ENCODE data around the gene CFAP100. TPM values are rescaled to one million over a fixed set of nuclear protein-coding genes. Genes with fewer than 3 reads are reported as not detected.

Gene CFAP100
- total RNA-seq, 1 donor = not detected

DNA sequence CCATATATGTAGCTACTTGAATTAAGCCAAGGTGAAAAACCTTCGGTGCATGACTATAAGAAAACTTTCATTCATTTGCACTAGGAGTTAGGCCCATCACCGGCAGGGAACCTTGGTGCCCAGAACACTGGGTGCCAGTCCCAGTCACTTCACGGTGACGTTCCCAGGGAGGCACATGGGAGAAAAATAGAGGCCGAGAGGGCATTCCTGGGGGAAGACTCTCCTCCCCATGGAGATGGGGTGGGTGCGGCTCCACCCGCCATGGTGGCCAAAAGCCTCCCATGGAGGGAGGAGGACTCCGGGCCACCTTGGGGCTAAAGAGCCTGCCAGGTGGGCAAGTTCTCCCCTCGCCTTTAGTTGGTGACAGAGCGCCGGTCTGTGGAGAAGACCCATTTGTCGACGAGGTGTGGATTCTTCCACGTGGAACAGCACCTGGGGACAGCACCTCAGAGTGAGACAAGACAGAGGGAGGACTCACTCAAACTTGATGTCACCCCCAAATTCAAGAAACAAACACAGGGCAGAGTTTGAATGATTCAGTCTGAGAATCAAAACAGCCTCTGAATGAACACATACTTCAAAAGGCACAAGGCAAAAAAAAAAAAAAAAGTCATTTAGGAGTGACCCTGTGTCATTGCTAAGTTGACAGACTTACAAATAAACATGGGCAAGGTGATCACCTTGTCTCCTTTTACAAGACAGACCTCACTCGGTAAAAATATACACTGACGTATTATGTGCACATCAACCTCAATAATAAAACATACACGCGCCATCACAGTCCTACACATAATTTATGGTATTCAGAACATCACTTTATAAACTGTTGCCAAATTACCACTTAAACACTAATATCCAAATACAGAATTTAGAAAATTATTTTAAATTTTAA is 42.4 kb downstream of the CFAP100 start:
- no peak overlapping the region for H3K4me3 ChIP-seq (ENCODE audit: low read depth, low read length)
- TF ChIP-seq, protein P1, sequence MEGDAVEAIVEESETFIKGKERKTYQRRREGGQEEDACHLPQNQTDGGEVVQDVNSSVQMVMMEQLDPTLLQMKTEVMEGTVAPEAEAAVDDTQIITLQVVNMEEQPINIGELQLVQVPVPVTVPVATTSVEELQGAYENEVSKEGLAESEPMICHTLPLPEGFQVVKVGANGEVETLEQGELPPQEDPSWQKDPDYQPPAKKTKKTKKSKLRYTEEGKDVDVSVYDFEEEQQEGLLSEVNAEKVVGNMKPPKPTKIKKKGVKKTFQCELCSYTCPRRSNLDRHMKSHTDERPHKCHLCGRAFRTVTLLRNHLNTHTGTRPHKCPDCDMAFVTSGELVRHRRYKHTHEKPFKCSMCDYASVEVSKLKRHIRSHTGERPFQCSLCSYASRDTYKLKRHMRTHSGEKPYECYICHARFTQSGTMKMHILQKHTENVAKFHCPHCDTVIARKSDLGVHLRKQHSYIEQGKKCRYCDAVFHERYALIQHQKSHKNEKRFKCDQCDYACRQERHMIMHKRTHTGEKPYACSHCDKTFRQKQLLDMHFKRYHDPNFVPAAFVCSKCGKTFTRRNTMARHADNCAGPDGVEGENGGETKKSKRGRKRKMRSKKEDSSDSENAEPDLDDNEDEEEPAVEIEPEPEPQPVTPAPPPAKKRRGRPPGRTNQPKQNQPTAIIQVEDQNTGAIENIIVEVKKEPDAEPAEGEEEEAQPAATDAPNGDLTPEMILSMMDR (IDR thresholded peaks at IDR 0.05; ENCODE audit: insufficient read depth, low read length) = no peak
- DNase-seq (ENCODE audit: low read depth) = no peak

DNA sequence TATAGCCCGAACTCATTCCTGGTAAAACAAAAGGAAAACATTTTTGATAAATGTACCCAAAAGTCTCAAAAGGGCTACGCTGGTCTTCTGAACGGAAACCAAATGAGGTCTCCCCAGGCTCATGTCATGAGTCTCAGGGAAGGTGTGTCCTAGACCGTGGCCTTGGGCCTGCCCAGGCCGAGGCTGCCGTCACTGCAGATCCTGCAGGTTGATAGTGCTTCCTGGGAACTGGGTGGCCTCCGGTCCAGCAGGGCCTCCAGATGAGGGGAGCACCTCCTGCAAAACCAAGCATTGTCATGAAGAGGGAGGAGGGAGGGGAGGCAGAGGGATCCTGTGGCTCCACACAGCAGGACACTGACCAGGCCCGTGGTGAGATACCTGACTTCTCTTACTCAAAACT is 43.5 kb downstream of the CFAP100 start:
- TF ChIP-seq, protein P1 (IDR thresholded peaks at IDR 0.05; ENCODE audit: insufficient read depth, low read length) = no peak
- no peak for DNase-seq (ENCODE audit: low read depth)

DNA sequence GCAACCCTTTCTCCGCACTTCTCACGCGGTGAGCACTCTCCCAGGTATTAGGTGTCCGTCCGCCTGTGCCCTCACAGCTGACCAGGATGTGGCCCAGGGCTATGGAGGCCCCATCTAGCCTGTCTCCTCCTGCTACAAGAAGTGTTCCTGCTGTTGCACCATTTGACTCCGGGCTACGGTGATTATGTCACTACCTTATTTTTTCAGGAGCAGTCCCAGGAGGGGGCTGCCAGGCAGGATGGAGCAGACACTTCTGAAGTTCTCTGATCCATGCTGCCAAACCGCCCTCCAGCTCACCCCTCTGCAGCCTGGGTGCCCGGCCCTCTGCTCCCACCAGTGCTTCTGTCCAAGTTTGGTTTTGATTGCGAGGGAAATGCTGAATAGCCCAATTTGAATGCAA is 44.0 kb downstream of the CFAP100 start:
- no peak overlapping the region for H3K4me3 ChIP-seq (ENCODE audit: low read depth, low read length)
- TF ChIP-seq, protein P1 (IDR thresholded peaks at IDR 0.05; ENCODE audit: insufficient read depth, low read length) = no peak
- DNase-seq (ENCODE audit: low read depth) = no peak

More for the DNA sequence above, 43.5 kb downstream of the CFAP100 start:
- H3K4me3 ChIP-seq (ENCODE audit: low read depth, low read length) = no peak overlapping the region

DNA sequence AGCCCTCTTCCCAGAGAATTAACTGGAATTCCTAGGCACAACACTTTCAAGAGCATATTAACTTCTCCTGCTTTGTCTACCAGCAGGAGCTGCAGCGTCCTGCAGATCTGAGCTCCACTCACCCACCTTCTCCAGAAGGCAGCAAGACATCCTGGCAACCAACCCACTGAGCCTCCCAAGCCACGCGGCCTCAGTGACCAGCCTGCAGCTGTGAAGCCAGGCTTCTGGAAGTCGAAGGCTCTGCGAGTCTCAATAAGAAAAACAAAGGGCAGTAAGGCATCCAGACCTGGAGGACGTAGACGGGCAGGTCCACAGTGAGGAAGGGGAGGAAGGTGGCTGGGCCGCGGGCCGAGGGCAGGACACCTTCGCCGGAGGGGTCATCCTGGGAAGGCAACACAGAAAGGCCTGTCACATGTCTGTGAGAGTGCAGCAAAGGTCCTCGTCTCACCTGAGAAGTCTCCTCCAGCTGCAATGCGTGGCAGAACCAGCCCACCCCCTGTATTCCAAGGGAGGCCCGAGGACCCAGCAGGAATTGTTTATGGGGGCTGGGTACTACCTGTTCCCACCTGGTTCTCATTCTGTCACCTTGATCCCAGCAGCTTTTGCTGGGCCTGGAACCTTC is 44.7 kb downstream of the CFAP100 start:
- TF ChIP-seq, protein P1 (IDR thresholded peaks at IDR 0.05; ENCODE audit: insufficient read depth, low read length) = no peak
- no peak overlapping the region for H3K4me3 ChIP-seq (ENCODE audit: low read depth, low read length)
- DNase-seq (ENCODE audit: low read depth) = no peak

DNA sequence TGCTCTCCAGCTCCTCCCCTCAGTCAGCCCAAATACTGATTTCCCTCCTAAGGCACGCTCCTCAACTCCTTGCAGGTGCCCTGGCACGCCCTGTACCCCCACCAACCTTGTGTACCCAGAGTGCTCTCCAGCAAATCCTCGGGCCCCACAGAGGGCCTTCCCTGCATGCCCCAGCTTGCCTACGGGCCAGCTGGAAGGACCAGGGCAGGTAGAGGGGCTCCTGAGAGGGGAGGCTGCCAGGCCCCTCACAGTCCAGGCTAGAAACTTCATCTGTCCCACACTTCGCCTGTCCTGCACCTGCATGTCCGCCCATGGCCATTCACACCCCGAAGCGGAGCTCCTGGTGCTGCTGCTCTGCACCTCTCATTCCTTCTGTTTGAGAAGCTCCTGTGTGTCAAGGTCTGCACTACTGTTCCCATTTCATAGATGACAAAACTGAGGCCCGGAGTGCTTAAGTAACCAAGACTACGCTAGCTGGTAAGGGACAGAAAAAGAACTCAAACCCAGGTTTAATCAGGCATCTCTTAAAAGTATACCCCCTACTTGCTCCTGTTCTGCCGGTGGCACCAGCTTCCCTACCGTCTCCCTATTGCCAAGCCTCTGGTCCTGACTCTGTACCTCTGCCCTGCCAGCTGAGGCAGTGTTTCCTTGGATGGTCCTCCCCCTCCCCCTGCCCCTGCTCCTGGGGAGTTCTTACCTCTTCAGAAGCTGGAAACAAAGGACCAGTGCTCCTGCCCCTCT is 45.4 kb downstream of the CFAP100 start:
- TF ChIP-seq, protein P1 (IDR thresholded peaks at IDR 0.05; ENCODE audit: insufficient read depth, low read length) = no peak
- H3K4me3 ChIP-seq (ENCODE audit: low read depth, low read length) = no peak overlapping the region
- DNase-seq (ENCODE audit: low read depth) = no peak

DNA sequence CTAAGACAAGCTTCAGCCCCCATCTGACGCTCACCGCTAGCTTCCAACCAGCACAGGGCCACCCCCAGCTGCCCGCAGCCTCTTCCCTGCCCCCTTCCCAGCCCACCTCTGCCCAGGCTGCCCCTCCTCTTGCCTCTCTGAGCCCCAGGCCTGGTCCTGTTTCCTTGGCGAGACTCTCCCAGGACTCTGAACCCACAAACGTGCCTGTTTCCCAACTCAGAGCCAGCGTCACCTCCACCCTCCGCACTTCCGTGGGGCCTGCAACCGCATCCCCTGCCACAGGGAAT is 45.9 kb downstream of the CFAP100 start:
- DNase-seq (ENCODE audit: low read depth) = no peak
- H3K4me3 ChIP-seq (ENCODE audit: low read depth, low read length) = no peak overlapping the region
- TF ChIP-seq, protein P1 (IDR thresholded peaks at IDR 0.05; ENCODE audit: insufficient read depth, low read length) = no peak

All from fibroblast of the aortic adventitia (primary cell).